ENCODE measurements around the gene KCNQ1.

- TF ChIP-seq CTCF (conservative IDR thresholded peaks at IDR 0.05): no peak
- no peak for TF ChIP-seq EZH2 (IDR thresholded peaks at IDR 0.05; ENCODE audit: low read depth)
Observed at GRCh38 chr11:2734181-2735052, 289.6 kb downstream of the KCNQ1 start.
